Adrenal gland (tissue), 5 donors: ENCODE measurements around the gene NELL2.

ENCODE experiments used
- CTCF ChIP-seq, 6 experiments: fragments of 450-650 bp in 4 of 6; fragments of 200-600 bp in 2 of 6; sonication (generic) in 1 of 6; IDR thresholded peaks; 1 replicate in 5 of 6; 2 replicates in 1 of 6; pipeline versions ENCODE4 v1.5.1 to v1.8.0; 2016 to 2021; ENCODE audit warnings: antibody characterized with exemption in 6 of 6, mild to moderate bottlenecking in 2 of 6, moderate library complexity in 1 of 6
- POLR2A ChIP-seq, 2 donors: fragments of 450-650 bp; IDR thresholded peaks; one replicate each; pipeline ENCODE4 v1.6.1; 2017; ENCODE audit warnings: antibody characterized with exemption in 2 of 2, mild to moderate bottlenecking in 2 of 2, moderate library complexity in 1 of 2
- donor health status: DM: no; HTN: no; CAD: no.

GRCh38 chr12:44673811-44674210 lies 202.3 kb downstream of the NELL2 start:
- TF ChIP-seq CTCF (IDR thresholded peaks at IDR 0.05): no peak
- no peak for TF ChIP-seq POLR2A (IDR thresholded peaks at IDR 0.05)
